DND-41 (cell line): Measurements from ENCODE around the gene BICRAL.

ENCODE experiments used
- ATAC-seq: fragments of 200-7000 bp; cut with Tn5 transposase; 3 replicates; pipeline ENCODE4 v1.9.1; 2021; ENCODE audit warnings: low read depth; ENCODE audit not compliant: insufficient read depth
- DNase-seq: peaks from one replicate; pipeline ENCODE4 v3.0.0-alpha.2; 2020
- H2AFZ ChIP-seq: 2 replicates; pipeline ENCODE4 v1.6.0; 2012; ENCODE audit warnings: low read depth, low read length
- H3K27ac ChIP-seq: 2 replicates; pipeline ENCODE4 v1.5.1; 2012; ENCODE audit warnings: low read length, inconsistent platforms
- H3K27me3 ChIP-seq: fragments of 200-600 bp; sonication (generic); 2 replicates; pipeline ENCODE4 v1.6.0; 2012; ENCODE audit warnings: low read length, mild to moderate bottlenecking, inconsistent platforms; ENCODE audit not compliant: insufficient read depth, poor library complexity
- H3K36me3 ChIP-seq: 2 replicates; pipeline ENCODE4 v1.5.1; 2012; ENCODE audit warnings: low read length, inconsistent platforms; ENCODE audit not compliant: insufficient read depth
- H3K4me1 ChIP-seq: 2 replicates; pipeline ENCODE4 v1.5.1; 2012; ENCODE audit warnings: mild to moderate bottlenecking, low read length; ENCODE audit not compliant: insufficient read depth
- H3K4me2 ChIP-seq: 2 replicates; pipeline ENCODE4 v1.6.0; 2012; ENCODE audit warnings: mild to moderate bottlenecking, moderate library complexity, low read length, inconsistent platforms; ENCODE audit not compliant: insufficient read depth
- H3K4me3 ChIP-seq, 2 experiments: fragments of 200-600 bp in 1 of 2; shearing (Covaris generic) in 1 of 2; 2 replicates each; pipeline ENCODE4 v1.5.1; 2012 to 2016; ENCODE audit warnings: inconsistent platforms in 2 of 2, low read length in 2 of 2, mild to moderate bottlenecking in 2 of 2, low read depth in 1 of 2, moderate library complexity in 1 of 2
- H3K79me2 ChIP-seq: 2 replicates; pipeline ENCODE4 v1.6.0; 2012; ENCODE audit warnings: low read length, inconsistent platforms; ENCODE audit not compliant: insufficient read depth
- H3K9ac ChIP-seq: 2 replicates; pipeline ENCODE4 v1.6.0; 2012; ENCODE audit warnings: low read depth, mild to moderate bottlenecking, inconsistent platforms, low read length, moderate library complexity
- H3K9me3 ChIP-seq: 2 replicates; pipeline ENCODE4 v1.5.1; 2012; ENCODE audit warnings: low read length, moderate library complexity, mild to moderate bottlenecking, inconsistent platforms; ENCODE audit not compliant: insufficient read depth, severe bottlenecking
- H4K20me1 ChIP-seq: 2 replicates; pipeline ENCODE4 v1.6.0; 2012; ENCODE audit warnings: low read length; ENCODE audit not compliant: insufficient read depth
- EZH2 ChIP-seq: IDR thresholded peaks from 3 replicates; pipeline ENCODE4 v1.6.1; 2012; ENCODE audit warnings: borderline replicate concordance, low read depth, mild to moderate bottlenecking, moderate library complexity, low read length, inconsistent platforms; ENCODE audit not compliant: severe bottlenecking
- TF ChIP-seq, protein P1 (sequence below): IDR thresholded peaks from 2 replicates; pipeline ENCODE4 v1.5.1; 2012; ENCODE audit warnings: borderline replicate concordance, low read length, moderate library complexity, mild to moderate bottlenecking; ENCODE audit not compliant: poor library complexity, severe bottlenecking; ENCODE audit errors: extremely low read depth

The BICRAL gene

GRCh38 chr6:42781546-42781795, 381 bp upstream of the BICRAL start:
- H3K27ac ChIP-seq, result peak overlapping the region; percentile 90

GRCh38 chr6:42782689-42783176, 881 bp downstream of the BICRAL start:
- Histone ChIP-seq H3K27ac (peak overlapping the region; percentile 90), H3K4me1 (peaks cover 29% of the 10 kb centered on the region), H3K9me3 (no peaks in the 10 kb centered on the region), H3K79me2 (peaks cover 62% of the 10 kb centered on the region), H3K9ac (peak overlapping the region; percentile 97), H4K20me1 (no peaks in the 10 kb centered on the region), H3K27me3 (no peaks in the 10 kb centered on the region), H3K36me3 (no peaks in the 10 kb centered on the region; the same call in 1 of the 2 replicates), H2AFZ (peak overlapping the region; percentile 80), H3K4me2 (peak overlapping the region; percentile 68), H3K4me3 (peak overlapping the region; percentile 46 to 61; a peak in 3 of 4 replicates)
- DNase-seq, result peak; percentile 77
- TF ChIP-seq, protein P1, sequence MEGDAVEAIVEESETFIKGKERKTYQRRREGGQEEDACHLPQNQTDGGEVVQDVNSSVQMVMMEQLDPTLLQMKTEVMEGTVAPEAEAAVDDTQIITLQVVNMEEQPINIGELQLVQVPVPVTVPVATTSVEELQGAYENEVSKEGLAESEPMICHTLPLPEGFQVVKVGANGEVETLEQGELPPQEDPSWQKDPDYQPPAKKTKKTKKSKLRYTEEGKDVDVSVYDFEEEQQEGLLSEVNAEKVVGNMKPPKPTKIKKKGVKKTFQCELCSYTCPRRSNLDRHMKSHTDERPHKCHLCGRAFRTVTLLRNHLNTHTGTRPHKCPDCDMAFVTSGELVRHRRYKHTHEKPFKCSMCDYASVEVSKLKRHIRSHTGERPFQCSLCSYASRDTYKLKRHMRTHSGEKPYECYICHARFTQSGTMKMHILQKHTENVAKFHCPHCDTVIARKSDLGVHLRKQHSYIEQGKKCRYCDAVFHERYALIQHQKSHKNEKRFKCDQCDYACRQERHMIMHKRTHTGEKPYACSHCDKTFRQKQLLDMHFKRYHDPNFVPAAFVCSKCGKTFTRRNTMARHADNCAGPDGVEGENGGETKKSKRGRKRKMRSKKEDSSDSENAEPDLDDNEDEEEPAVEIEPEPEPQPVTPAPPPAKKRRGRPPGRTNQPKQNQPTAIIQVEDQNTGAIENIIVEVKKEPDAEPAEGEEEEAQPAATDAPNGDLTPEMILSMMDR, result no peak
- TF ChIP-seq EZH2, result no peak
- peak; percentile 60 for ATAC-seq

More at GRCh38 chr6:42781546-42781795, 381 bp upstream of the BICRAL start:
- Histone ChIP-seq H3K9ac (peak overlapping the region; percentile 97), H2AFZ (peak overlapping the region; percentile 55; the same call in 1 of the 2 replicates), H3K4me2 (peak overlapping the region; percentile 65), H4K20me1 (no peaks in the 10 kb centered on the region), H3K4me3 (peak overlapping the region; percentile 35 to 61; a peak in 3 of 4 replicates), H3K9me3 (no peaks in the 10 kb centered on the region), H3K79me2 (peaks cover 50% of the 10 kb centered on the region), H3K27me3 (no peaks in the 10 kb centered on the region), H3K4me1 (peaks cover 29% of the 10 kb centered on the region), H3K36me3 (no peaks in the 10 kb centered on the region; the same call in 1 of the 2 replicates)
- TF ChIP-seq EZH2, result no peak
- TF ChIP-seq, protein P1, result no peak
- DNase-seq (no peak), ATAC-seq (no peak)

DNA sequence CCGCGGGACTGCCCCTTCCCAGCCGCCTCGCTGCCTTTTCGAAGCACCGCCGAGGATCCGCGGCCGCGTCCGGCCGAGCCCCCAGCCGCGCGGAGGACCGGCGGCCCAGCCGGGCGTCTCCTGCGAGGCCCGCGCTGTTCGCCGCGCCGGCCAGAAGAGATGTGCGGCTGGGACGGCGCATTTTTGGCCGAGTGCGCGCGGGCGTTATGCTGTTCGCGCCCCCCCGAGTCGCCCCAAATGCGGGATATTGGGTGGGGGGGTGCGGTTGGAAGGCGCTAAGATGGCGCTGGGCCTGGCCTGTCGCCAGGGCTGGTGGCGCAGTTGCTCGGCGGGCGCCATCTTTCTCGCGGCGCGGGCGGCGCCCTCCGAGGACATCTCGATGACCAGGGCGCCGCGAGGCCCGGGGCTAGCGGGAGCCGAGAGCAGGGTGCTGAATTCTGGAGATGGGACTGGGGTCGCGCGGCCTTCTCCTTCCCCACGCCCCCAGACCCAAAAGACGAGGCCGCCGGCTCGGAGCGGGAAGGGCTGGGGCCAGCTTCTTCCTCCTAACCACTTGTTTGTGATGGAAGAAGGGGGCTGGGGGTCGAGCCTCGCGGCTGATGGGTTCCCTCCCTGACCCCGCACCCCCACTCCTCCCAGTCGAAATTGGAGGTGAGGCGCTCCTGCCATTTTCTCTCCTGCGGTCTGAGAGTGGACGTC, 1.5 kb downstream of the BICRAL start:
- Histone ChIP-seq H3K9ac (peak overlapping the region; percentile 97), H3K4me3 (peak overlapping the region; percentile 46 to 61), H3K27me3 (no peaks in the 10 kb centered on the region), H3K4me2 (peak overlapping the region; percentile 68), H2AFZ (peak overlapping the region; percentile 80), H3K79me2 (peaks cover 67% of the 10 kb centered on the region), H3K27ac (peak overlapping the region; percentile 90), H3K9me3 (no peaks in the 10 kb centered on the region), H3K4me1 (peaks cover 29% of the 10 kb centered on the region), H4K20me1 (no peaks in the 10 kb centered on the region), H3K36me3 (no peaks in the 10 kb centered on the region; the same call in 1 of the 2 replicates)
- ATAC-seq (peak; percentile 71), DNase-seq (peak; percentile 75)
- TF ChIP-seq EZH2, result no peak
- TF ChIP-seq, protein P1, result no peak
